ENCODE measurements around the gene ABCE1. TPM values are rescaled to one million over a fixed set of nuclear protein-coding genes. Genes with fewer than 3 reads are reported as not detected.

ABCE1 gene
- total and polyA plus RNA-seq, 7 donors, result 9.0 to 58.2 (median 41.4) TPM

GRCh38 chr4:145107126-145107525, 9.0 kb downstream of the ABCE1 start:
- WGBS, 2 donors, result 53 to 73% methylated on average over 2 of the region's 2 CpGs
- peaks cover 6 to 79% (median 39%) of the 10 kb centered on the region in 4 donors for H3K36me3 ChIP-seq
- TF ChIP-seq POLR2AphosphoS5 (IDR thresholded peaks at IDR 0.05) (no peak), POLR2A (IDR thresholded peaks at IDR 0.05) (no peak), EP300 (IDR thresholded peaks at IDR 0.05) (no peak), CTCF (IDR thresholded peaks at IDR 0.05) (no peak)
- H3K4me3 ChIP-seq, result no peak overlapping the region
- no peaks in the 10 kb centered on the region for H3K9me3 ChIP-seq
- no peaks in the 10 kb centered on the region for H3K27me3 ChIP-seq
- no peak for DNase-seq
- intact Hi-C loops (cut with DNase I), result no loop called here
- H3K27ac ChIP-seq, result no peak overlapping the region
- H3K4me1 ChIP-seq, result peaks cover 0 to 8% (median 6%) of the 10 kb centered on the region in 4 donors

GRCh38 chr4:145108128-145108527, 10.0 kb downstream of the ABCE1 start:
- H3K36me3 ChIP-seq, result peaks cover 16 to 89% (median 43%) of the 10 kb centered on the region in 4 donors
- peaks cover 0 to 4% (median 0%) of the 10 kb centered on the region in 4 donors for H3K4me1 ChIP-seq
- no peak overlapping the region for H3K4me3 ChIP-seq
- TF ChIP-seq POLR2A (IDR thresholded peaks at IDR 0.05) (no peak), CTCF (IDR thresholded peaks at IDR 0.05) (no peak)
- intact Hi-C loops (cut with DNase I), result no loop called here
- no peak overlapping the region for H3K27ac ChIP-seq
- H3K9me3 ChIP-seq, result no peaks in the 10 kb centered on the region
- no peak for DNase-seq
- H3K27me3 ChIP-seq, result no peaks in the 10 kb centered on the region

- Histone ChIP-seq H3K9me3 (no peaks in the 10 kb centered on the region), H3K4me1 (no peaks in the 10 kb centered on the region), H3K27me3 (no peaks in the 10 kb centered on the region), H3K27ac (no peak overlapping the region), H3K36me3 (peaks cover 4 to 96% (median 18%) of the 10 kb centered on the region in 4 donors), H3K4me3 (no peak overlapping the region)
- no peak for DNase-seq
- 94 to 97% methylated on average over 2 of the region's 2 CpGs for WGBS, 2 donors
- TF ChIP-seq POLR2A (IDR thresholded peaks at IDR 0.05), result no peak
- TF ChIP-seq POLR2AphosphoS5 (IDR thresholded peaks at IDR 0.05), result no peak
- TF ChIP-seq EP300 (IDR thresholded peaks at IDR 0.05), result no peak
- no peak for TF ChIP-seq CTCF (IDR thresholded peaks at IDR 0.05)
- intact Hi-C loops (cut with DNase I), result no loop called here
Measured at GRCh38 chr4:145125396-145125795, 27.3 kb downstream of the ABCE1 start.

DNA sequence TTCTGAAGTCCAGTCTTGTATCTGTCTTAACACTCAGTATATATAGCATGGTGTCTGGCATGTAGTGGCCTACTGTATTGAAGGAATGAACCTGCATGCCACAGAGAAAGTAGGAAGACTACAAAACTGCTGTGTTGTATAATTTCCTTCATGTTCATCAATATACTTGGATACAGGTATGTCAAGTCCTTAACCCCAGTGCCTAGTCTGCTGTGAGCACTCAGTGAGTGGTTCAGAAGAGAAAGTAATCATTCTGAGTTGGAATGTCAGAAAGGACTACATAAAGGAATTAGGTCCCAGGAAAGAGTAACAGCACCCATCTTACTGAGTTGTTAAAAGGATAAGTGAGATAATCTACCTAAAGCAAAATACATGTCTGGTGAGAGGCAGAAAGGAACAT, 32.0 kb downstream of the ABCE1 start:
- Histone ChIP-seq H3K27me3 (no peaks in the 10 kb centered on the region), H3K36me3 (peaks cover 2 to 49% (median 12%) of the 10 kb centered on the region in 4 donors), H3K27ac (no peak overlapping the region), H3K4me1 (peaks cover 0 to 14% (median 8%) of the 10 kb centered on the region in 4 donors), H3K4me3 (no peak overlapping the region), H3K9me3 (no peaks in the 10 kb centered on the region)
- TF ChIP-seq POLR2A (IDR thresholded peaks at IDR 0.05) (no peak), CTCF (IDR thresholded peaks at IDR 0.05) (no peak), EP300 (IDR thresholded peaks at IDR 0.05) (no peak), POLR2AphosphoS5 (IDR thresholded peaks at IDR 0.05) (no peak)
- intact Hi-C loops (cut with DNase I), result no loop called here
- DNase-seq, result no peak

DNA sequence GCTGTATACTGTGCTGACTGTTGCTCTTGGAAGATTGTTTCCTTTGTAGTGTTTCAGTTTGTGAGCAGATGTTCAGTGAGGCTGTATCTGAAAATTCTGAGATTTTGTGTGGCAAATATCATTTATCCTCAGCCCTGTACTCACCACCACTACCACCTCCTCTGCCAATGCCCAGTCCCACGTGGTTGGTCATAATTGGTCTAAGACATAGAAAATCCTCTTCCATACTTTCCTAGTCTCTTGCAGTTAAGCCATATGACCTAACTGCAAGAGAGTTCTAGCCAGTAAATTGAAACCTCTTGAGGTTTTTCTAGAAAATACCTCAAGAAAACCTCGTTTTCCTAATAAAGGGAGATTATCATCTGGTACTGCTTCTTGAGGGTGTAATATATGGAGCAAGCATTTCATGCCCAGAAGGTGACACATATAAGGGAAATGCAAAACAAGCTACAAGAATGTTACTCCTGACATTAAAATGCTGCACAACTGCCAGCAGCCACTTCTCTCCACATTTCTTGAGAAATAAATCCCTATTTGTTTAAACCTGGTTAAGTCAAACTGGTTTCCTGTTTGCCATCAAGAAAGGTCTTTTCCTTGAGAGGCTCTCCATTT, 32.8 kb downstream of the ABCE1 start:
- intact Hi-C loops (cut with DNase I), result no loop called here
- H3K4me1 ChIP-seq, result peaks cover 0 to 14% (median 8%) of the 10 kb centered on the region in 4 donors
- no peaks in the 10 kb centered on the region for H3K27me3 ChIP-seq
- H3K4me3 ChIP-seq, result no peak overlapping the region
- no peaks in the 10 kb centered on the region for H3K9me3 ChIP-seq
- H3K27ac ChIP-seq, result peak overlapping the region in 2 of 4 donors; percentile 0 to 7
- H3K36me3 ChIP-seq, result peaks cover 0 to 41% (median 5%) of the 10 kb centered on the region in 4 donors
- TF ChIP-seq POLR2A (IDR thresholded peaks at IDR 0.05), result no peak
- no peak for TF ChIP-seq EP300 (IDR thresholded peaks at IDR 0.05)
- TF ChIP-seq CTCF (IDR thresholded peaks at IDR 0.05), result no peak
- no peak for TF ChIP-seq POLR2AphosphoS5 (IDR thresholded peaks at IDR 0.05)
- no peak for DNase-seq
- WGBS, 2 donors, result 71% methylated on average over 2 of the region's 2 CpGs
